HG02981 (cell line): ENCODE results near the gene AK4.

Experiments
- ATAC-seq: cut with Tn5 transposase; IDR thresholded peaks from one replicate; pipeline ENCODE4 v1.9.1; 2021; ENCODE audit warnings: mild to moderate bottlenecking, moderate library complexity; ENCODE audit not compliant: unreplicated experiment

AK4 gene

DNA sequence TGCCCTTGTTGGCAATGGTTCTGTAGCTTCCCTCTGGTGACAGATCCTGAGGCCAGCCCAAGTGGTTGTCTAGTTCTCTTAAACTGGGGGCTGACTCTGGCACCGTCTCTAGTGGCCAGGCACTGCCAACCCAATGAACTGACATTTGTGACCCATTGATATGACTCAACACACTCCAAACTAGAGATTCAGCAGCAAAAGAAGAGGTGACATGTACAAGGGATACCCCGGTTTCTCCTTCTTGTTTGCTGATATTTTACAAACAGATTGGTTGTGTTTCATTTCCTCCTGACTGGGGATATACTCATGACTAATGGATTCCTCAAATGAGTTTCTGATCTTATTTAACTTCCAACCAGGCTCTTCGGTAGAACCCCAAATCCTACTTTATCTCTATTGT is 95.5 kb downstream of the AK4 start:
- no peak for ATAC-seq

DNA sequence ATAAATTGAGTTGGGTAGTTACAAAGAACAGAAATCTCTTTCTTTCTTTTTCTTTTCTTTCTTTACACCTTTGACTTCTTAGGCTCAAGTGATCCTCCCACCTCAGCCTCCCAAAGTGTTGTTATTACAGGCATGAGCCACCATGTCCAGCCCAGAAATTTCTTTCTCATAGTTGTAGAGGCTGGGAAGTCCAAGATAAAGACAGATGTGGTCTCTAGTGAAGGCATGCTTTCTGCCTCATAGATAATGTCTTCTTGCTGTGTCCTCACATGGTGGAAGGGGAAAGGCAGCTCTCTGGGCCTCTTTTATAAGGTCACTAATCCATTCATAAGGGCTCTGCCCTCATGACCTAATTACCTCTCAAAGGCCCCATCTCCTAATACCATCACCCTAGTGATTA is 97.3 kb downstream of the AK4 start:
- ATAC-seq = no peak

DNA sequence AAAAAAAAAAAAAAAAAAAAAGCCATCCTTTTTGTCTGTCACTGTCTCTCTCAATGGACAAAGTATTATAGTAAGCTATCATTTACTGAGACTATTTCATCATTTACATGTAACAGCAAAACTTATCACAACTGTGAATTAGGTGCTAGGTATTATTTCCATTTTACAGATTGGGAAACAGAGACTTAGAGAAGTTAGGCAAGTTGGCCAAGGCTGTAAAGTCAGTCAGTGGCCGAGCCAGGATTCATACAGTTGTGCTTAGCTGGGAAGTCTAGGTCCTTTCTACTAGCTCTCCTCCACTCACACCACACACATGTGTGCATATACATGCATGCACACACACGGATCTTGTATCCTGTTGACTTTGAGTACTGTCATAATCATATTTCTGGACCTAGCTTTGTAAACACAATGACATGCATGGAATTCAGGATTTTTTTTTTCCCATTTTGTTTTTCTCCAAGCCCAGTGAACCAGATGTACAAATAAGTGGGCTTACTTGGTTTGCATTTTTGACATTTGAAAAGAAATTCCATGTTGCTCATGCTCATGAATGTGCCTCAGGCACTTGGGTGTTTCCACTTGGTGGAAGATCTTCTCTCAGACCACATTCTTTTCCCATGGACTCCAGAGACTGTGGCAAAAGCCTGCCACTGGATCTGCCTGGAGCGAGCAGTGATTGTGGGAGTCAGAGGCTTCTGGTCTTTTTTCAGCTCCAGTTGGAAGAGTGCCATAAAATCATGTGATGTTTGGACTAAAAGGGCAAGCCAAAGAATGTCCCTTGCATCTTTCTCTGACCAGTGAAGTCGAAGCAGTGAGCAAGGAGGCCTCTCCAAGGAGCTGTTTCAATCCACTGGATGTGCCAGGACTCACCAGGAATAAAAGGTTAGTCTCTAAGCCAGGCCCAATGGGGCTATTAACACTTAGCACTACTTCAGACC is 99.7 kb downstream of the AK4 start:
- no peak for ATAC-seq

DNA sequence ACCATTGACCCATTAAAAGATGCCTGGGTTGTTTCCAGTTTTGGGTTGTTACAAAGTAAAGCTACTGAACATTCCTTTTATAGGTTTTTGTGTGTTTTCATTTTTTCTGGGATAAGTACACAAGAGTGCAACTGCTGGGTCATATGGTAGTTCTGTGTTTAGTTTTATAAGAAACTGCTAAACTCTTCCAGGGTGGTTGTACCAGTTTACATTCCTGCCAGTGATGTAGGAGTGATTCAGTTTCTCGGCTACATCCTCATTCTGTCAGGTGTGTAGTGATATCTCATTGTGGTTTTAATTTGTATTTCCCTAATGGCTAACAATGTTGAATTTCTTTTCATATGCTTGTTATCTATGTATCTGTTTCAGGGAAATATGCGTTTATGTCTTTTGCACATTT is 102.8 kb downstream of the AK4 start:
- no peak for ATAC-seq

DNA sequence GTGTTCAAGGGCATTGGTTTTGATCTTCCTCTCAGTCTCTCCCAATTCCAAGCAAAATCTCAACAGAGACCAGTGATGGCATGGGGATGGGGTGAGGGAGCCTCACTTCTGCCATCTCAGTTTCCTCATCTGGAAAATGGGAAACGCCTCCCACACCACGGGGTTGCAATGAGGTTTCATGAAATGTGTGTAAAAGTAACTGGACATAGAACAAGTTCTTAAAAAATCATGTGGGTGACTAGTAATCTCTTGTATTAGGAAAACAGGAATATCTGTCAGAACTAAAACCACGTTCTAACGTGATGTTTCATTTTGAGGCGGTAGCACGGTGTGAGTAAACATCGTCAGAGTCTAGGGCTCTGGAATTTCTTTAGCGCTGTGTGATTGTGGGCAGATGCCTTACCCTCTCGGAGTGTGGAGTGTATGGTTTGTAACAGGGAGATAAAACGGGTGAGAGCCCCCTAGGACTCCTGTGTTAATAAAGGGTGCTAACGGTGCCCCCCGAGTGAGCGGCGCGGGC is 105.9 kb downstream of the AK4 start:
- ATAC-seq = no peak

DNA sequence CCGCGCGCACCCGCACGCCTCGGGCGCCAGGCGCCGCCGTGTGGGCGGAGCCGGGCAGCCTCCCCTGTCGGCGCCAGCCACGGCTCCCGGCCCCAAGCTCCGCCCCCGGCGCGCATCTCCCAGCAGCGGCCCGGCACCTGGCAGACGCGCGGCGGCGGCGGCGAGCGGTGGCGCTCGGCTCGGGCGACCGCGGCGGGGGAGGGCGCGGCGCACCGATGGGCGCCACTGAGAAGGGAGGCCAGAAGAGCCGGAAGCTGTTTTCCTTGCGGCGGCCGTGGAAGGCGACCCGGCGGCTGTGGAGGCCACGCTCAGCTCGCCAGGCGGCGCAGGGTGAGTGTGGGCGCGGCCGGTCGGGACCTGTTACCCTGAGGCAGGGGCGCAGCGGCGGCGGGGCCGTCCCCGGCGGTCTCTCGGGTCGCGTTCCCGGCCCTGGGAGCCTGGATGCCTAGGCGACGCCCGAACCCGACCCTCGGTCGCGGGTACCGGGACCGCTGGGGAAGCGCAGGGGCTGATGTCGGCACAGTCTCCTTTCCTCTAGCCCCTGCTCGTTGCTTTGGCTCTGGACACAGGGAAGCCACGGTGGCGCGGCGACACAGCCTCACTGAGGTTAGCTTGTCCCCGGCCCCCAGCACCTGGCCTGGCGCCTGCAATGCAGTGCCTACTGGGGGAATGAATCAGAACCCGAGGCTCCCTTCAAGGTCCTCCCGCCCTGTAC is 106.5 kb downstream of the AK4 start:
- ATAC-seq = peak; percentile 98

DNA sequence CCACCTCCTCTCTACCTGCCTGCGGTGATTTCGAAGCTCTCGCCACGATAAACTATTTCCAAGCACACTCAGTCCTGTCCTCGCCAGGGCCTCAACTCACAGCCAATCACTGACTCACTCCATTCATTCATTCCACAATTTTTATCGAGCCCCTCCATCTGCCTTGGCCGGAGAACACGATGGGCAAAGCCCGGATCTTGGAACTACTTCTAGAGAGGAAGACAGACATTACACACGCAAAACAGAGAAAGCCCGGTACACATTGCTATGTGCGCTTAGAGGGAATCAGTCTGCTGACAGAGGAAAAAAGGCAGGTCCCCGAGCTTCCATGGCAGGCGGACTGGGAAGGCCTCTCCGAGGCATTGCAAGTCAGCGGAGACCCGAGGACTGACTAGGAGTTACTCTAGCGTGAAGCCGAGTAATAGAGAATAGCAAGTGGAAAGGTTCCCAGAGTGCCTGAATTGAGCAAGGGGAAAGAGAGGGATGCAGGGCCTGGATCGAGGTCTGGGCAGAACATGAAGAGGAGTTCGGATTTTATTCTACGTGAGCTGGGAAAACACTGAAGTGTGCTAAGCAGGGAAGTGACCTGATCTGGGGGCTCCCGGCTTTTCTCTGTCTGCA is 107.1 kb downstream of the AK4 start:
- no peak for ATAC-seq

DNA sequence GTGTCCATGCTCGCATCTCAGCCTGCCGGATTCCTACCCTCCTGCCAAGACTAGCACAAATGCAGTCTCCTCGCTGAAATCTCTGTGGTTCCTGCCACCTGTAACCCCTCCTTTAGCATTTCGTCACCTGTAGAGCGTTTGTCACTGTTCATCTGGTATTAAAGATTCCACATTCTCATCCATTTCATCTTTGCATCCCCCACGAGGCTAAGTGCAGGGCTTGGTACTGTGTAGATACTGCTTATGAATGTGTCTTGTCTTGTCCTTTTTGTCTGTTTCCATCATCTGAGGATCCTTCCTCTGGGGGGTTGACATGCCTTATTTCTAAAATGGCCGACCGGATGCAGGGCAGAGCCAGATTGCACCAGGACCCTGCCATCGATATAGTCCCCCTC is 107.7 kb downstream of the AK4 start:
- ATAC-seq = no peak

DNA sequence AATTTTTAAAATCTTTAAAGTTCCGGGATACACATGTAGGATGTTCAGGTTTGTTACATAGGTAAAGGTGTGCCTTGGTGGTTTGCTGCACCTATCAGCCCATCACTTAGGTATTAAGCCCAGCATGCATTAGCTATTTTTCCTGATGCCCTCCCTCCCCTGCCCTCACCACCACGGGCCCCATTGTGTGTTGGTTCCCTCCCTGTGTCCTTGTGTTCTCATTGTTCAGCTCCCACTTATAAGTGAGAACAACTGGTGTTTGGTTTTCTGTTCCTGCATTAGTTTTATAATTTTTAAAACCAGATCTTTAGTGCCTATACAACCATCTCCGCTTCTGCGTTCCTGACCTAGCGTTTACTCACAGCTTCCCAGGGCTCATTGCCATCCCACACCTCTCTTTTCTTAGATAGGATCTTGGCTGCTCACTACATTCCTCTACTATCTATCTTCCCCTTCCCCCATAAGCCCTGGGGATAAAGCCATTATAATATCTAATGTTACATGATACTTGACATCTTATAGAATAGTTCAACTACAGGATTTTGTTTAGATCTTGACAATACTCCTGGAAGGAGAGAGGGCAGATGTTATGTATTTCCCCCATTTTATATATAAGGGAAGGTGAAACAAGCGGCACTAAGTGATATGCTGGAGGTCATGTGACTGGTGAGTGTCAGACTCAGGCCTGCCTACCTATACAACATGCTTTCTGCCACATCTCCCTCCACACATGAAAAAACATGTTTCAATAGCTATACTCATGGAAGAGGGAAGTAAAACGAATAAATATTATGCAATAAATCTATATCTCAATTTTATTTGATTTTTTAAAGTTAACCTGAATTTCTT is 109.1 kb downstream of the AK4 start:
- no peak for ATAC-seq

DNA sequence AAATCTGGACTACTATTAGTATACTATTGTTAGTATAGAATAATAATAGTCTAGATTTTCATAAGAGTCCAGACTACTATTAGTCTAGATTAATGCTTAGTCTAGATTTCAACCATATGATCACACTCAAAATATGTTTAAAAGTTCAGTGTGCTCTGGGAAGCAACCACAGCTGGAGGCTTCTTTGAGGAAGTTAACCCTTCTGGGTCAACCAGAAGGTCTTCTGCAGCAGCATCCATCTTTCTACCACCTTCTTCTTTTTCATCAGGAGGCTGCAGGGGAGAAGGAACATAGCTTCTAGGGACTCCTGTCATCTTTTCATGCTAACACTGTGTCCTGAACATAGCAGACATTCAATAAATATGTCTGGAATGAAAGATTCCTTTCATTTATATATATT is 110.1 kb downstream of the AK4 start:
- no peak for ATAC-seq

DNA sequence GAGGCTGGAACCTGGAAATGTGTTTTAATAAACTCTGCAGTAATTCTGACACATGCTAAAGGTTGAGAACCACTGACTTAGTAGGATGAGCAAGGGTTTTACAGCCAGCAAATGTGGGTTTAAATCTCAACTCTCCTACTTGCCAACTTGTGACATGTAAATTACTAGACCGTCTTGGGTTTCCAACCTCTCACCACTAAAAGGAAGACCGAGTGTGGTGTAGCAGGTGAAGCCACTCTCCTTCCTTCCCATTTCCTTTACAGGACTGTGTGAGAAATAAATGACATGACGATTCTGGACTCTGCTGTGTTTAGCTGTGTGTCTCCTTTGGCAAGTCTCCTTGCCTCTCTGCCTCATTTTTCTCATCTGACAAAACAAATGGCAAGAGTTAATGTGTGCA is 111.8 kb downstream of the AK4 start:
- ATAC-seq = no peak

DNA sequence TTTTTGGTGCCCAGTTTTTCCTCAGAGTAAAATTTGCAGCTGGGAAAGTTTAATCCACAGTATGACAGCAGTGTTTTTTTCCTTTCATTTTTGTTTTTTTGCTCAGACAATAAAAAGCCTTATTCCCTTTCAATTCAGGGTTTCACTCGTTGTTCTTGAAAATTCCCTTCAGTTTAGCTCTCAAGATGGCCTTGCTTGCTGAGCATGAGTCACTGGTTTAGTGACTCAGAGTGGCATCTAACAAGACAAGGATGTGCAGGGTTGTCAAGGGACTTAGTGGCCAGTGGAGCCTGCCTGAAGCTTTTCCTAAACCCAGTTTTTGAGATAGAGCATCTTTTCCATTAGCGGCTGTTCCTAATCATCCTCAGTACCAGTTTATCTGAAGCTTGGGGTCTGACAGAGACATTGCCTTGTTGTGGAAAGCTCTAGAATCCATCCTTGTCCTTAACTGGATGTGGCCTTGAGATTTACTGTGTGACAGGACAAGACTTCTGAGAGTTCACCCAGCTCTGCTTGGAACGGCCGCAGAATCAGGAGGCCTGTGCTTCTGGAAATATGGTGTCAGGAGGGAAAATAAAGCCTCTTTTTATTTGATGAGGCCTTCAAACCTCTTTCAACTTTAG is 113.0 kb downstream of the AK4 start:
- ATAC-seq = peak; percentile 48

DNA sequence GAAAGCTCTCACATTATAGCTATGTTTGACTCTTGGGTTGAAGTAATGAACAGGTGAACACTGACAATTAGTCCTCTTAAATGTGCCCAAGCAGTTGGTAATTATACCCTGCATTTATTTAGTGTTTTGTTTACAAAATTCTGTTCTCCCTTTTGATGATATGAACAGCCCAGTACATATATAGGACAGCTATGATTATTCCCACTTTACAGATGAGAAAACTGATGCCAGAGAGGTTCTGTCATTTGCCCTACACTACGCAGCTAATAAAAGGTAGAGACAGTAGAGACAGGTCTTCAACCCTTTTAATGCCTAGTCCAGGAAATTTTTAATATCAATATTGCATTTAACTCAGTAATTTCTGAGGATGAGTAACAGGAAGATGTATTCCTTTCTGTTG is 115.3 kb downstream of the AK4 start:
- ATAC-seq = no peak

DNA sequence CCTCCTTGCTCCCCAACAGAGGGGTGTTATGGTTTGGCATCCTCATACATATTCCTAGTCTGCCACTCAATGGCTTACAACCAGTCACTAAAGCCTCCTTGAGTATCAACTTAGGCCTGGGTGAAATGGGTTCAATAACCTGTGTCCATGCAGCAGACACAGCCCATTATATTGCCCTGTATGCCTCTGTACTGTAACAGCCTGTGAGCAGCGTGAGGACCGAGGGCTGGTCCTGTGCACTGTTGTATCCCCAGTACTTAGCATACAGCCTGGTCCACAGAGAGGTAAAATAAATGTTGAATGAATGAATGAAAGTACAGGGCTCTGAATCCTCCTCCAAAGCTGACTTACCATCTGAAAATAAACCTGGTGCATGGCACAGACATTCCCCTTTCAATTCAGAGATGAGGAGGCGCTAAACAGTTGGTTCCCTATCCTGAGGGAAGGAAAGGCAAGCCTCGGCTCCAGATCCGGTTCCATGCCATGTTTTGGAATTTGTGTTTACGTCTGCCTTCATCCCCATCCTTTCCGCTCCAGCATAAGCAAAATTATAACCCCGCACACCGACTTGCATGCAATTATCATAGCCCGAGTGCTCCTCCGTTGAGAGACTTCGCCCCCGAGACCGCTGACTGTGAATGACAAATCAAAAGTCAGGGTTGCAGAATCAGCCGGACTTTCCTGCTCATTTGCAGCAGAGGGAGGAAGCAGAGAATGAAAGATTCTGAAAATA is 116.4 kb downstream of the AK4 start:
- no peak for ATAC-seq

DNA sequence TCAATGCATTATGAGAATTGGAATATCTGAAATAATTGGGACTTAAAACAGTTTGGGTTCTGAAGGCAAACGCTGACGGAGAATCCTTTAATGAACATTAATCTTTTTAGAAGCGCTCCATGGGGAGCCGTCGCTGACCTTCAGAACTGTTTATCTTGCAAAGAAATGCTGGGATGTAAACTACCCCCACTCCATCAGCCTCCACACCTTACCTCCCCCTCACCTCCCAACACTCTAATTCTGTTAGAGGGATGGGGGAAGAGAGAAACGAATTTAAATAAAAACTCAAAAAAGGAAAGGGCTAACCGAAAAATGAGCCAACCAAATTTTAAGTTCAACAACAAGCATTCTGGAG is 117.3 kb downstream of the AK4 start:
- ATAC-seq = no peak

DNA sequence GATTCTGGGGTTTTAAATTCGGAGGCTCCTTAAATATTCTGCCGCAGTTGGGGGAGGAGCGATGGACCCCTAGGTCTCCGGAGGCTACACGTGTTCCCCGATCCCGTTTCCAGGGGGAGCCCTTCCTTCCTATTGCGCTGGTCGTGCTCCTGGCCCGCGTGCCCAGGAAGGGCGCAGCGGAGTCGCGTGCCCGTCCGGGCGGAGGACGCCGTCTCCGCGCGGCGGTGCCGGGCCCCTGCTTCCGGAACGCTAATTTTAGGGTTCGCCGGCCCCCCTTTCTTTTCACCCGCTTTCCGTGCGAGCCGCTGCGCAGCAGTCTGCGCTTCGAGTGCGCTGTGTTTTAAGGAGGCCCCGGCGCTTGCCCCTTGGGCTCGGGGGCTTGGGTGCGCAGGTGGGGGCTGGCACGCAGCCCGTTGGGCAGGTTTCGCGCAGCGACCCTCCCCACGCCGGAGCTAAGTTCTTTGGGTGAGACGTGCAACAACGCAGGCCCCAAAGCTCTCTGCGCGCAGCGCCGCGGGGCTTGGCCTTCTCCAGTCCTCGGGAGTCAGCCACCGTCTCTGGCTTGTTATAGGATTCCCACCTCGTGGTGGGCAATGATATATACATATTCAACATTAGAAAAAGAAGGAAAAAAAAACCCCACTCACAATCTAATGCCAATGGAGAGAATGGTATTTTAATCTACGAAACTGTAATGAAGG is 117.8 kb downstream of the AK4 start:
- ATAC-seq = peak; percentile 45

DNA sequence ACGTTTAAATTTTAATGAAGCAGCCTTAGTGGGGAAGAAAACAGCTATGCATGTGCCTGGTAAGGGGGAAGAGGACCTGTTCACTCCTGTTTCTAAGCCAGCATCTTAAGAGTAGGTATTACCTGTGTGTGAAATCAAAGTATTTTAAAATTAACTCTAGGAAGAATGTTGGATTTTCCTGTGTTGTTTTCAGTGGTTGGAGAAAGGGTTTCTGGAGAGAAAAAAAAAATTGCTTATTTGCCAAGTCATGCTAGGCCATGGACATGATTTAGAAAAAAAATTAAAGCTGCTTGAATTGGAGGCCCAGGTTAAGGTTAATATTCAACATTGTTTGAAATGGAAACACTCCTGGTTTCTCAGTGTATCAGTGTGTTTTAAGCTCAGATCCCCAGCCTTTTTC is 118.5 kb downstream of the AK4 start:
- ATAC-seq = no peak

DNA sequence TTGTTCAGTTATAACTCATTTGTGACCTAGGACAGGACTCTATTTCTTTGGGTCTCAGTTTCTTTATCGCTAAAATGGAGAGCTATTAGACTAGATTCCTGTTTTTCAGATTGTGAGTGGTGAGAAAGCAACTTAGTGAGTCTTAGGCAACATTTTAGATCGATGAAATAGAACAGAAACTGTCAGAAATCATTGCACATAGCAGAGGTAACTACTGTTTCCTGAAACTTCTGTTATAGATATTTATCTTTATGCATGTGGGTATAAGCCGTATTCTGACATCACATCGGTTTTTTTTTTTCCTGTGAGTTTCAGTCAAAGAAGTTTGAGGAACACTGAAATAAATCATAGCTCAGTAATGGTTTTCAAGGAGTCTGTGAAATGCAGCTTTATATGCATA is 119.3 kb downstream of the AK4 start:
- ATAC-seq = no peak

DNA sequence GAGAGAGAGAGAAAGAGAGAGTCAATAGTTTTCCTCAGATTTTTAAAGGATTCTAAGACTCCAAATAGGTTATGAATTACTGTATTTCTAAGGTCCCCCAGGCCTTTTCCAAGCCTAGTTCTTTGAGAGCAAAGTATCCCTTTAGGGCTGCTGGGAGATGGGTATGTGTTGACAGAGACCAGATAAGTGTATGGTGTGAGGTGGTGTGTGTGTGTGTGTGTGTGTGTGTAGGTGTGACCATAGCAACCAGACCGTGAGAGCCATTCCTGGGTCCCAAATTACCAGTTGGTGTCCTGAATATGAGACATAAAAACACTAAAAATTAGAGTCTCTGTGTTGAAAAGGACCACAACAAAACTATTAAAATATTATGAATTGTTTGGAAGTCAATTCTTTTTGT is 119.7 kb downstream of the AK4 start:
- no peak for ATAC-seq
